SK-N-SH (cell line): ENCODE data around the gene RHOBTB3.

Source experiments
- CHD2 ChIP-seq: fragments of 150-350 bp; IDR thresholded peaks from 2 replicates; pipeline ENCODE4 v1.6.1; 2018; ENCODE audit warnings: low read length; ENCODE audit not compliant: partially characterized antibody
- EP300 ChIP-seq, 2 experiments: IDR thresholded peaks; 2 replicates each; pipeline versions ENCODE4 v1.4.0 to v1.6.1; 2012; ENCODE audit warnings: borderline replicate concordance in 1 of 2, low read depth in 1 of 2, low read length in 1 of 2
- FOSL2 ChIP-seq: IDR thresholded peaks from 2 replicates; pipeline ENCODE4 v1.4.0; 2012; ENCODE audit warnings: low read depth, mild to moderate bottlenecking, moderate library complexity, borderline replicate concordance
- RAD21 ChIP-seq: IDR thresholded peaks from 2 replicates; pipeline ENCODE4 v1.6.1; 2012; ENCODE audit warnings: mild to moderate bottlenecking, low read length
- TF ChIP-seq, protein P1 (sequence below): fragments of 200-600 bp; sonication (generic); IDR thresholded peaks from 2 replicates; pipeline ENCODE4 v1.6.1; 2017; ENCODE audit warnings: antibody characterized with exemption, mild to moderate bottlenecking, moderate library complexity
- TF ChIP-seq, protein P2 (sequence below): IDR thresholded peaks from 2 replicates; pipeline ENCODE4 v1.4.0; 2012; ENCODE audit warnings: low read depth, borderline replicate concordance
- TF ChIP-seq, protein P3 (sequence below): IDR thresholded peaks from 2 replicates; pipeline ENCODE4 v1.6.1; 2012; ENCODE audit warnings: mild to moderate bottlenecking, low read depth, low read length, moderate library complexity
- TF ChIP-seq, protein P4 (sequence below): IDR thresholded peaks from 2 replicates; pipeline ENCODE4 v1.4.0; 2012; ENCODE audit warnings: low read depth

DNA sequence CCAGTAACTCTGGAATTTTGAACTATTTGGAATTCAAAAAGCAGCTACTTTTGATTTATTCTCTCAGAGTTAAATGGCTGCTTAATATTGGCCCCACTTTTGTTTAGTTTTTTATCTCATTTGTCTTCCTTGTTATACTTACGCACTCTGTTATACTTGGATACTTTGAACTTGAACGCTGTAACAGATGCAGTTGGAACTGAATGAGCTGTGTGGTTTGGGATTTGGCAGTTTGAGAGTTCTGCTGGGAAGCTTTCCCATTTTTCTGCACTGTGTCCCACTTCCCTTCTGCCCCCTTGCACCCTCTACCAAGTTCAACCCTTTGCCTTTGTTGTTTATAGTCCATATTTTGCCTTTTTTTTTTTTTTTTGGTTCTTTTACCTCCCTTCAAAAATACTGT, 3.8 kb downstream of the RHOBTB3 start:
- TF ChIP-seq, protein P1, sequence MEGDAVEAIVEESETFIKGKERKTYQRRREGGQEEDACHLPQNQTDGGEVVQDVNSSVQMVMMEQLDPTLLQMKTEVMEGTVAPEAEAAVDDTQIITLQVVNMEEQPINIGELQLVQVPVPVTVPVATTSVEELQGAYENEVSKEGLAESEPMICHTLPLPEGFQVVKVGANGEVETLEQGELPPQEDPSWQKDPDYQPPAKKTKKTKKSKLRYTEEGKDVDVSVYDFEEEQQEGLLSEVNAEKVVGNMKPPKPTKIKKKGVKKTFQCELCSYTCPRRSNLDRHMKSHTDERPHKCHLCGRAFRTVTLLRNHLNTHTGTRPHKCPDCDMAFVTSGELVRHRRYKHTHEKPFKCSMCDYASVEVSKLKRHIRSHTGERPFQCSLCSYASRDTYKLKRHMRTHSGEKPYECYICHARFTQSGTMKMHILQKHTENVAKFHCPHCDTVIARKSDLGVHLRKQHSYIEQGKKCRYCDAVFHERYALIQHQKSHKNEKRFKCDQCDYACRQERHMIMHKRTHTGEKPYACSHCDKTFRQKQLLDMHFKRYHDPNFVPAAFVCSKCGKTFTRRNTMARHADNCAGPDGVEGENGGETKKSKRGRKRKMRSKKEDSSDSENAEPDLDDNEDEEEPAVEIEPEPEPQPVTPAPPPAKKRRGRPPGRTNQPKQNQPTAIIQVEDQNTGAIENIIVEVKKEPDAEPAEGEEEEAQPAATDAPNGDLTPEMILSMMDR = no peak
- TF ChIP-seq, protein P2, sequence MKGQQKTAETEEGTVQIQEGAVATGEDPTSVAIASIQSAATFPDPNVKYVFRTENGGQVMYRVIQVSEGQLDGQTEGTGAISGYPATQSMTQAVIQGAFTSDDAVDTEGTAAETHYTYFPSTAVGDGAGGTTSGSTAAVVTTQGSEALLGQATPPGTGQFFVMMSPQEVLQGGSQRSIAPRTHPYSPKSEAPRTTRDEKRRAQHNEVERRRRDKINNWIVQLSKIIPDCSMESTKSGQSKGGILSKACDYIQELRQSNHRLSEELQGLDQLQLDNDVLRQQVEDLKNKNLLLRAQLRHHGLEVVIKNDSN = no peak
- TF ChIP-seq CHD2 (no peak), EP300 (IDR thresholded peaks at IDR 0.05; ENCODE audit: borderline replicate concordance in 1 of 2, low read depth in 1 of 2, low read length in 1 of 2) (no peak), FOSL2 (no peak), RAD21 (no peak)
- TF ChIP-seq, protein P3, sequence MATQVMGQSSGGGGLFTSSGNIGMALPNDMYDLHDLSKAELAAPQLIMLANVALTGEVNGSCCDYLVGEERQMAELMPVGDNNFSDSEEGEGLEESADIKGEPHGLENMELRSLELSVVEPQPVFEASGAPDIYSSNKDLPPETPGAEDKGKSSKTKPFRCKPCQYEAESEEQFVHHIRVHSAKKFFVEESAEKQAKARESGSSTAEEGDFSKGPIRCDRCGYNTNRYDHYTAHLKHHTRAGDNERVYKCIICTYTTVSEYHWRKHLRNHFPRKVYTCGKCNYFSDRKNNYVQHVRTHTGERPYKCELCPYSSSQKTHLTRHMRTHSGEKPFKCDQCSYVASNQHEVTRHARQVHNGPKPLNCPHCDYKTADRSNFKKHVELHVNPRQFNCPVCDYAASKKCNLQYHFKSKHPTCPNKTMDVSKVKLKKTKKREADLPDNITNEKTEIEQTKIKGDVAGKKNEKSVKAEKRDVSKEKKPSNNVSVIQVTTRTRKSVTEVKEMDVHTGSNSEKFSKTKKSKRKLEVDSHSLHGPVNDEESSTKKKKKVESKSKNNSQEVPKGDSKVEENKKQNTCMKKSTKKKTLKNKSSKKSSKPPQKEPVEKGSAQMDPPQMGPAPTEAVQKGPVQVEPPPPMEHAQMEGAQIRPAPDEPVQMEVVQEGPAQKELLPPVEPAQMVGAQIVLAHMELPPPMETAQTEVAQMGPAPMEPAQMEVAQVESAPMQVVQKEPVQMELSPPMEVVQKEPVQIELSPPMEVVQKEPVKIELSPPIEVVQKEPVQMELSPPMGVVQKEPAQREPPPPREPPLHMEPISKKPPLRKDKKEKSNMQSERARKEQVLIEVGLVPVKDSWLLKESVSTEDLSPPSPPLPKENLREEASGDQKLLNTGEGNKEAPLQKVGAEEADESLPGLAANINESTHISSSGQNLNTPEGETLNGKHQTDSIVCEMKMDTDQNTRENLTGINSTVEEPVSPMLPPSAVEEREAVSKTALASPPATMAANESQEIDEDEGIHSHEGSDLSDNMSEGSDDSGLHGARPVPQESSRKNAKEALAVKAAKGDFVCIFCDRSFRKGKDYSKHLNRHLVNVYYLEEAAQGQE = no peak
- TF ChIP-seq, protein P4, sequence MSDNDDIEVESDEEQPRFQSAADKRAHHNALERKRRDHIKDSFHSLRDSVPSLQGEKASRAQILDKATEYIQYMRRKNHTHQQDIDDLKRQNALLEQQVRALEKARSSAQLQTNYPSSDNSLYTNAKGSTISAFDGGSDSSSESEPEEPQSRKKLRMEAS = no peak
